NCI-H2029 treated with DMSO at 0.1 percent for 48 hours (cell line): ENCODE measurements around the gene PRDM8.

Source experiments
- DNase-seq: peaks from one replicate; lab custom pipeline; 2025; lab: John Stamatoyannopoulos, UW

Gene PRDM8

GRCh38 chr4:80201252-80202151 is 4.2 kb downstream of the PRDM8 start:
- no peak for DNase-seq

GRCh38 chr4:80202190-80202711 is 4.9 kb downstream of the PRDM8 start:
- peak; percentile 21 for DNase-seq

- DNase-seq: no peak
These were observed 5.6 kb downstream of the PRDM8 start for GRCh38 chr4:80202741-80203553.

- DNase-seq: no peak
These were observed 7.2 kb downstream of the PRDM8 start for GRCh38 chr4:80204433-80205011.

- DNase-seq: no peak
These were observed 8.8 kb downstream of the PRDM8 start for GRCh38 chr4:80206111-80206510.

- DNase-seq: no peak
These were observed 9.3 kb downstream of the PRDM8 start for GRCh38 chr4:80206521-80207171.

GRCh38 chr4:80207172-80207583 is 9.9 kb downstream of the PRDM8 start:
- DNase-seq: no peak

- DNase-seq: no peak
These were observed 10.4 kb downstream of the PRDM8 start for GRCh38 chr4:80207664-80208063.

- DNase-seq: no peak
These were observed 11.5 kb downstream of the PRDM8 start for GRCh38 chr4:80208610-80209339.

- DNase-seq: no peak
These were observed 12.0 kb downstream of the PRDM8 start for GRCh38 chr4:80209340-80209701.

GRCh38 chr4:80210549-80210948 is 13.2 kb downstream of the PRDM8 start:
- no peak for DNase-seq

- no peak for DNase-seq
These were observed 16.0 kb downstream of the PRDM8 start for GRCh38 chr4:80213117-80213815.

GRCh38 chr4:80215449-80216052 is 18.2 kb downstream of the PRDM8 start:
- DNase-seq: peak; percentile 58

- no peak for DNase-seq
These were observed 18.9 kb downstream of the PRDM8 start for GRCh38 chr4:80216100-80216761.

GRCh38 chr4:80219301-80220025 is 22.2 kb downstream of the PRDM8 start:
- DNase-seq: no peak

GRCh38 chr4:80220711-80221110 is 23.4 kb downstream of the PRDM8 start:
- no peak for DNase-seq

GRCh38 chr4:80221161-80221560 is 23.9 kb downstream of the PRDM8 start:
- no peak for DNase-seq

GRCh38 chr4:80225595-80225994 is 28.3 kb downstream of the PRDM8 start:
- no peak for DNase-seq

- DNase-seq: no peak
These were observed 28.8 kb downstream of the PRDM8 start for GRCh38 chr4:80226094-80226493.
